Prostate gland (tissue), 2 donors: ENCODE measurements around the gene MYO5B.

ENCODE experiments used
- POLR2A ChIP-seq: fragments of 450-650 bp; IDR thresholded peaks from one replicate; pipeline ENCODE4 v1.6.1; 2016; ENCODE audit warnings: antibody characterized with exemption, mild to moderate bottlenecking
- TF ChIP-seq, protein P1 (sequence below), 4 experiments: fragments of 200-600 bp in 2 of 4; fragments of 450-650 bp in 2 of 4; sonication (generic) in 2 of 4; IDR thresholded peaks; 1 replicate in 3 of 4; 2 replicates in 1 of 4; pipeline ENCODE4 v1.5.1; 2016 to 2019; ENCODE audit warnings: antibody characterized with exemption in 4 of 4, mild to moderate bottlenecking in 2 of 4, moderate library complexity in 2 of 4

DNA sequence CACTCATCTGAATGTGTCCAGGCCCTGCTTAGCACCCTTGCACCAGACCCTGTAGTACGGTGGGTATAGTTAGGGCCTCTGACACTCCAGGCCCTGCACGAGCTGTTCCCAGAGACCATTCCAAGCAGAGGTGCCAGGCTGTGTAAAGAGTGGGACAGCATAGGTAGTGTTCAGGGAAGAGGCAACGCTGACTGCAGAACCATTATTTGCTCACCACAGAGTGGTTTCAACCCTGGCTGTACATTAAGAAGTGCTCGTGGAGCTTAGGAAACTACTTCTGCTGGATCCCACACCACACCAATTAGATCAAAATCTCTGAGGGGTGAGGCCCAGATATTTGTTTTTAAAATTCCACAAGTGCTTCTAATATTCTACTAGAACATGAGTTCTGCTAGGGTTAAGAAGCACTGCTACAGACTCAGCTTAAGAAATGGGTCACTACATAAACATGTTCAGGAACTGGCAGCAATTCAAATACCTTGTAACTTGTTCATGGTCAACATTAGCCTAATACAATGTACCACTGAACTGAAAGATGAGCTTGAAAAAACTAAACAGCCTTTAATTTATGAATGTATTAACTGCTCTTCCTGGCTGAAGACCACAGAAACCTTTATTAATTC is 183.0 kb downstream of the MYO5B start:
- TF ChIP-seq, protein P1, sequence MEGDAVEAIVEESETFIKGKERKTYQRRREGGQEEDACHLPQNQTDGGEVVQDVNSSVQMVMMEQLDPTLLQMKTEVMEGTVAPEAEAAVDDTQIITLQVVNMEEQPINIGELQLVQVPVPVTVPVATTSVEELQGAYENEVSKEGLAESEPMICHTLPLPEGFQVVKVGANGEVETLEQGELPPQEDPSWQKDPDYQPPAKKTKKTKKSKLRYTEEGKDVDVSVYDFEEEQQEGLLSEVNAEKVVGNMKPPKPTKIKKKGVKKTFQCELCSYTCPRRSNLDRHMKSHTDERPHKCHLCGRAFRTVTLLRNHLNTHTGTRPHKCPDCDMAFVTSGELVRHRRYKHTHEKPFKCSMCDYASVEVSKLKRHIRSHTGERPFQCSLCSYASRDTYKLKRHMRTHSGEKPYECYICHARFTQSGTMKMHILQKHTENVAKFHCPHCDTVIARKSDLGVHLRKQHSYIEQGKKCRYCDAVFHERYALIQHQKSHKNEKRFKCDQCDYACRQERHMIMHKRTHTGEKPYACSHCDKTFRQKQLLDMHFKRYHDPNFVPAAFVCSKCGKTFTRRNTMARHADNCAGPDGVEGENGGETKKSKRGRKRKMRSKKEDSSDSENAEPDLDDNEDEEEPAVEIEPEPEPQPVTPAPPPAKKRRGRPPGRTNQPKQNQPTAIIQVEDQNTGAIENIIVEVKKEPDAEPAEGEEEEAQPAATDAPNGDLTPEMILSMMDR (IDR thresholded peaks at IDR 0.05): no peak
- no peak for TF ChIP-seq POLR2A
